Liver (tissue), 9 donors: ENCODE data around the gene MSGN1. TPM values are rescaled to one million over a fixed set of nuclear protein-coding genes. Genes with fewer than 3 reads are reported as not detected.

Source experiments
- DNase-seq: peaks from one replicate; pipeline ENCODE4 v3.0.0-alpha.2; 2017; ENCODE audit warnings: low spot score
- H3K27ac ChIP-seq, 2 donors: one replicate each; pipeline ENCODE4 v1.7.0; 2013; ENCODE audit warnings: inconsistent platforms in 2 of 2, low read length in 2 of 2, control low read depth in 1 of 2, low read depth in 1 of 2, mild to moderate bottlenecking in 1 of 2
- H3K27me3 ChIP-seq, 4 donors: one replicate each; pipeline versions ENCODE4 v1.6.1 to v1.7.0; 2013; ENCODE audit warnings: low read length in 3 of 4, inconsistent platforms in 1 of 4, mild to moderate bottlenecking in 1 of 4, moderate library complexity in 1 of 4; ENCODE audit not compliant: control insufficient read depth in 4 of 4, insufficient read depth in 4 of 4
- H3K36me3 ChIP-seq, 4 donors: one replicate each; pipeline versions ENCODE4 v1.6.1 to v1.7.0; 2013; ENCODE audit warnings: low read length in 3 of 4, mild to moderate bottlenecking in 3 of 4, low read depth in 1 of 4, moderate library complexity in 1 of 4; ENCODE audit not compliant: control insufficient read depth in 4 of 4, insufficient read depth in 3 of 4
- H3K4me1 ChIP-seq, 4 donors: one replicate each; pipeline versions ENCODE4 v1.6.1 to v1.7.0; 2013; ENCODE audit warnings: low read length in 3 of 4, mild to moderate bottlenecking in 3 of 4, moderate library complexity in 1 of 4; ENCODE audit not compliant: control insufficient read depth in 4 of 4, insufficient read depth in 4 of 4
- H3K4me3 ChIP-seq, 3 donors: one replicate each; pipeline versions ENCODE4 v1.6.1 to v1.7.0; 2013; ENCODE audit warnings: low read length in 3 of 3, control low read depth in 1 of 3, low read depth in 1 of 3, mild to moderate bottlenecking in 1 of 3
- H3K9ac ChIP-seq, 2 donors: one replicate each; pipeline ENCODE4 v1.7.0; 2013; ENCODE audit warnings: low read length in 2 of 2, mild to moderate bottlenecking in 2 of 2, moderate library complexity in 2 of 2, control low read depth in 1 of 2, low read depth in 1 of 2
- H3K9me3 ChIP-seq, 4 donors: one replicate each; pipeline versions ENCODE4 v1.6.1 to v1.7.0; 2013; ENCODE audit warnings: low read length in 3 of 4; ENCODE audit not compliant: control insufficient read depth in 4 of 4
- EGR1 ChIP-seq, 2 donors: IDR thresholded peaks; 2 replicates each; pipeline ENCODE4 v1.6.1; 2016 to 2018; ENCODE audit warnings: antibody characterized with exemption in 2 of 2, low read depth in 2 of 2
- FOXA1 ChIP-seq: IDR thresholded peaks from 2 replicates; pipeline ENCODE4 v1.6.1; 2016; ENCODE audit warnings: antibody characterized with exemption
- FOXA2 ChIP-seq: IDR thresholded peaks from 2 replicates; pipeline ENCODE4 v1.6.1; 2016; ENCODE audit warnings: antibody characterized with exemption
- GABPA ChIP-seq, 2 donors: IDR thresholded peaks in 1 of 2; conservative IDR thresholded peaks in 1 of 2; 2 replicates each; pipeline ENCODE4 v1.6.1; 2016; ENCODE audit warnings: antibody characterized with exemption in 2 of 2, mild to moderate bottlenecking in 1 of 2, moderate library complexity in 1 of 2
- HNF4A ChIP-seq, 2 donors: conservative IDR thresholded peaks; 2 replicates each; pipeline ENCODE4 v1.6.1; 2016; ENCODE audit warnings: antibody characterized with exemption in 2 of 2, mild to moderate bottlenecking in 2 of 2
- JUND ChIP-seq, 2 donors: IDR thresholded peaks; 2 replicates each; pipeline ENCODE4 v1.6.1; 2016; ENCODE audit warnings: antibody characterized with exemption in 2 of 2
- REST ChIP-seq: IDR thresholded peaks from 2 replicates; pipeline ENCODE4 v1.6.1; 2016; ENCODE audit warnings: antibody characterized with exemption, mild to moderate bottlenecking
- TAF1 ChIP-seq: conservative IDR thresholded peaks from 2 replicates; pipeline ENCODE4 v1.6.1; 2016; ENCODE audit warnings: antibody characterized with exemption, mild to moderate bottlenecking
- ZBTB33 ChIP-seq: IDR thresholded peaks from 2 replicates; pipeline ENCODE4 v1.6.1; 2016; ENCODE audit warnings: antibody characterized with exemption
- WGBS: extraction: QIAGEN DNeasy Blood & Tissue Kit; methylation state at CpG from one replicate; pipeline ENCODE4 v1.1.7; 2013; 5-methylcytosine and 5-hydroxymethylcytosine counted together
- polyA plus RNA-seq, 2 donors: library from polyadenylated mRNA; stranded (reverse) in 1 of 2; unstranded in 1 of 2; fragments of 200-250 nt in 1 of 2; fragments of >200 nt in 1 of 2; fragmentation: Nextera tagmentation in 1 of 2; extraction: Ambion mirVana in 1 of 2; gene quantifications; one replicate each; pipeline versions ENCODE4 v1.2.1 to v1.2.3, GENCODE V29; 2013 to 2015
- total RNA-seq, 2 donors: library from RNA; depleted of rRNA; stranded (reverse); fragments of >200 nt; gene quantifications; one replicate each; pipeline ENCODE4 v1.2.3, GENCODE V29; 2014
- TF ChIP-seq, protein P1 (sequence below): fragments of 150-350 bp; IDR thresholded peaks from 2 replicates; pipeline ENCODE4 v1.5.1; 2017; ENCODE audit warnings: improper control_type of control experiment, low read depth, low read length; ENCODE audit not compliant: missing input control
- donor health status: healthy.
- donor health status: healthy.
- donor health status: healthy.
- donor health status: healthy.
- donor health status: healthy.

Gene MSGN1
- total and polyA plus RNA-seq, 4 donors: not detected

- no peak for TF ChIP-seq JUND (IDR thresholded peaks at IDR 0.05)
- no peak for TF ChIP-seq EGR1 (IDR thresholded peaks at IDR 0.05; ENCODE audit: low read depth in 2 of 2)
- TF ChIP-seq TAF1: no peak
- no peak for TF ChIP-seq FOXA1
- no peak for TF ChIP-seq FOXA2
- Histone ChIP-seq H3K36me3 (no peaks in the 10 kb centered on the region), H3K27ac (no peak overlapping the region), H3K4me3 (no peak overlapping the region), H3K27me3 (no peaks in the 10 kb centered on the region), H3K9me3 (no peaks in the 10 kb centered on the region), H3K9ac (no peak overlapping the region), H3K4me1 (no peaks in the 10 kb centered on the region)
- no peak for DNase-seq
- WGBS: 87% methylated on average over 2 of the region's 2 CpGs
These were observed 2.1 kb downstream of the MSGN1 start for GRCh38 chr2:17818235-17818815.

- TF ChIP-seq REST (no peak), ZBTB33 (no peak), GABPA (IDR thresholded peaks at IDR 0.05 in 1 of 2, conservative IDR thresholded peaks at IDR 0.05 in 1 of 2) (no peak), HNF4A (conservative IDR thresholded peaks at IDR 0.05) (no peak)
- TF ChIP-seq, protein P1, sequence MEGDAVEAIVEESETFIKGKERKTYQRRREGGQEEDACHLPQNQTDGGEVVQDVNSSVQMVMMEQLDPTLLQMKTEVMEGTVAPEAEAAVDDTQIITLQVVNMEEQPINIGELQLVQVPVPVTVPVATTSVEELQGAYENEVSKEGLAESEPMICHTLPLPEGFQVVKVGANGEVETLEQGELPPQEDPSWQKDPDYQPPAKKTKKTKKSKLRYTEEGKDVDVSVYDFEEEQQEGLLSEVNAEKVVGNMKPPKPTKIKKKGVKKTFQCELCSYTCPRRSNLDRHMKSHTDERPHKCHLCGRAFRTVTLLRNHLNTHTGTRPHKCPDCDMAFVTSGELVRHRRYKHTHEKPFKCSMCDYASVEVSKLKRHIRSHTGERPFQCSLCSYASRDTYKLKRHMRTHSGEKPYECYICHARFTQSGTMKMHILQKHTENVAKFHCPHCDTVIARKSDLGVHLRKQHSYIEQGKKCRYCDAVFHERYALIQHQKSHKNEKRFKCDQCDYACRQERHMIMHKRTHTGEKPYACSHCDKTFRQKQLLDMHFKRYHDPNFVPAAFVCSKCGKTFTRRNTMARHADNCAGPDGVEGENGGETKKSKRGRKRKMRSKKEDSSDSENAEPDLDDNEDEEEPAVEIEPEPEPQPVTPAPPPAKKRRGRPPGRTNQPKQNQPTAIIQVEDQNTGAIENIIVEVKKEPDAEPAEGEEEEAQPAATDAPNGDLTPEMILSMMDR: no peak
- Histone ChIP-seq H3K9me3 (no peaks in the 10 kb centered on the region), H3K36me3 (no peaks in the 10 kb centered on the region), H3K4me1 (no peaks in the 10 kb centered on the region), H3K4me3 (no peak overlapping the region), H3K9ac (no peak overlapping the region), H3K27me3 (no peaks in the 10 kb centered on the region), H3K27ac (no peak overlapping the region)
- WGBS: 86% methylated on average over 3 of the region's 3 CpGs
- no peak for DNase-seq
These were observed 4.8 kb downstream of the MSGN1 start for GRCh38 chr2:17821080-17821479.
